ENCODE data around the gene NLRP13. TPM values are rescaled to one million over a fixed set of nuclear protein-coding genes. Genes with fewer than 3 reads are reported as not detected.
"Not testable (repeated sequence)": the region's sequence is repeated elsewhere in the genome, so short reads cannot be mapped to it uniquely, and the experiment has no call there.

Gene NLRP13
- total RNA-seq, 1 donor, result not detected

DNA sequence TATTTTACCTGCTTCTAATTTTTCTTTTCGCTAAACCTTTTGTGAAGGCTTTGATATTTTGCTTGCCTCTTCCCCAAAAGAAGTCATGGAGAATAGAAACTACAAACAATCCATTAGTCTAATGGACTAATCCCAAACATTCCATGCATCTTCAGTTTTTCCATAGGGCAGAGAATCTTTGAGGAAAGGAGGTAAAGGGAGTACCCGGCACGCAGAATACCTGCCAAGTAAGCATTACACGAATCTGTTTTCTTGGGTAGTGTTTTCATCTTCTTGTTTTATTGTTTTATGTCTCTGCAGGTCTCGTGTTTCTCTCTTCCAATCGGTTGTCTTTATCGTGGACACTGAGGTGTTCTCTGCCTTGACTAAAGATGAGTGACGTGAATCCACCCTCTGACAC, 15.4 kb upstream of the NLRP13 start, which contains the start of gene NLRP8:
Gene NLRP8, plus strand, starts transcription at position 301 of the 400 bp plus-strand sequence.
- DNase-seq (ENCODE audit: low read depth), result no peak

DNA sequence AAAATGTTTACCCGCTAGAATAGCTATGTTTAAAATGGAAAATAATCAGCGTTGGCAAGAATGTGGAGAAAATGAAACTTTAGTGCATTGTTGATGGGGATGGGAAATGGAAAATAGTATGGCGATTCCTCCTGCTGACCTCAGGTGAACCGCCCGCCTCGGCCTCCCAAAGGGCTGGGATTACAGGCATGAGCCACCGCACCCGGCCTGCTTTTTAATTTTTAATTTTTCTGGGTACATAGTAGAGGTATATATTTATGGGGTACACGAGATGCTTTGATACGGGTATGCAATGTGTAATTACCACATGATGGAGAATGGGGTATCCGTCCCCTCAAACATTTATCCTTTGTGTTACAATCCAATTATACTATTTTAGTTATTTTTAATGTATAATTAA, 8.2 kb upstream of the NLRP13 start:
- no peak overlapping the region for H3K4me3 ChIP-seq (ENCODE audit: low read depth, low read length)
- no peak for DNase-seq (ENCODE audit: low read depth)
- TF ChIP-seq, protein P1, sequence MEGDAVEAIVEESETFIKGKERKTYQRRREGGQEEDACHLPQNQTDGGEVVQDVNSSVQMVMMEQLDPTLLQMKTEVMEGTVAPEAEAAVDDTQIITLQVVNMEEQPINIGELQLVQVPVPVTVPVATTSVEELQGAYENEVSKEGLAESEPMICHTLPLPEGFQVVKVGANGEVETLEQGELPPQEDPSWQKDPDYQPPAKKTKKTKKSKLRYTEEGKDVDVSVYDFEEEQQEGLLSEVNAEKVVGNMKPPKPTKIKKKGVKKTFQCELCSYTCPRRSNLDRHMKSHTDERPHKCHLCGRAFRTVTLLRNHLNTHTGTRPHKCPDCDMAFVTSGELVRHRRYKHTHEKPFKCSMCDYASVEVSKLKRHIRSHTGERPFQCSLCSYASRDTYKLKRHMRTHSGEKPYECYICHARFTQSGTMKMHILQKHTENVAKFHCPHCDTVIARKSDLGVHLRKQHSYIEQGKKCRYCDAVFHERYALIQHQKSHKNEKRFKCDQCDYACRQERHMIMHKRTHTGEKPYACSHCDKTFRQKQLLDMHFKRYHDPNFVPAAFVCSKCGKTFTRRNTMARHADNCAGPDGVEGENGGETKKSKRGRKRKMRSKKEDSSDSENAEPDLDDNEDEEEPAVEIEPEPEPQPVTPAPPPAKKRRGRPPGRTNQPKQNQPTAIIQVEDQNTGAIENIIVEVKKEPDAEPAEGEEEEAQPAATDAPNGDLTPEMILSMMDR (IDR thresholded peaks at IDR 0.05; ENCODE audit: insufficient read depth, low read length), result no peak

More for the DNA sequence above, 15.4 kb upstream of the NLRP13 start, which contains the start of gene NLRP8:
- no peak within 1 kb of the TSS for H3K4me3 ChIP-seq (ENCODE audit: low read depth, low read length)
- TF ChIP-seq, protein P1 (IDR thresholded peaks at IDR 0.05; ENCODE audit: insufficient read depth, low read length), result no peak

DNA sequence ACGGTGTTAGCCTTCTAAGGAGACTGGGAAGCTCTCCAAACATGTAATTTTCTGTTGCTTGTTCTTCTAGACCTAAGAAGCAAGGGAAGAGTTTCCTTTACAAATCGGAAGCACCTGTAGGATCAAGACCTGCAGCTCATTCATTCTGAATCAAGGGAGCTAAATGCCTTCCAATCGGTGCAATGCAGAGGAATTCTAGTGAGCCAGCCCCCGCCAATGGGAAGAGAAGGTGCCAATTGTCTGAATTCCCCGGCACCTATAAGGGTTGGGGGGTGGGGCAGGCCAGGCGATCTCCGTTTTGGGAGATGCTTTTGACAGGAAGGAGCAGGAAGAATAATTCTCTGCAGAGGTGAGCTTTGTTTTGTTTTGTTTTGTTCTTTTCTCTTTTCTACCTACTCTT, 7.1 kb upstream of the NLRP13 start:
- TF ChIP-seq, protein P1 (IDR thresholded peaks at IDR 0.05; ENCODE audit: insufficient read depth, low read length), result no peak
- no peak for DNase-seq (ENCODE audit: low read depth)

DNA sequence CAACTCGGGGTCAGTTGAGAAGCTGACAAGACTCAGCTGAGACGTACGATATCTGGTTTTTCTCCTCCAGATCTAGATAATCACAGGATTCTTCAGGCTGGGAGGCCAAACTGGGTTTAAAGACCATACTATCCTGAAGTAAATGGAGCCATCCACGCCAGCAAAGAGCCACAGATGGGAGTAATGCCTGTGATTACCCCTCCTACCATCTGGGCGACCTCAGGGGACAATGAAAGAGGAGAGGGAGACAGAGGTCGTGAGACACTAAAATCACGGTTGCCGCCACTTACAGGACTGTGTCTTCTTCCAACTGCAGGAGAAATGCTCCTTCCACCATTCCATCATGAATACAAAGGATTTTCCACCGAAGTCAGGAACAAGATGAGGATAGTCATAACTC, 3.1 kb upstream of the NLRP13 start:
- DNase-seq (ENCODE audit: low read depth), result no peak
- TF ChIP-seq, protein P1 (IDR thresholded peaks at IDR 0.05; ENCODE audit: insufficient read depth, low read length), result no peak
- no peak overlapping the region for H3K4me3 ChIP-seq (ENCODE audit: low read depth, low read length)

More for the DNA sequence above, 7.1 kb upstream of the NLRP13 start:
- H3K4me3 ChIP-seq (ENCODE audit: low read depth, low read length), result no peak overlapping the region

DNA sequence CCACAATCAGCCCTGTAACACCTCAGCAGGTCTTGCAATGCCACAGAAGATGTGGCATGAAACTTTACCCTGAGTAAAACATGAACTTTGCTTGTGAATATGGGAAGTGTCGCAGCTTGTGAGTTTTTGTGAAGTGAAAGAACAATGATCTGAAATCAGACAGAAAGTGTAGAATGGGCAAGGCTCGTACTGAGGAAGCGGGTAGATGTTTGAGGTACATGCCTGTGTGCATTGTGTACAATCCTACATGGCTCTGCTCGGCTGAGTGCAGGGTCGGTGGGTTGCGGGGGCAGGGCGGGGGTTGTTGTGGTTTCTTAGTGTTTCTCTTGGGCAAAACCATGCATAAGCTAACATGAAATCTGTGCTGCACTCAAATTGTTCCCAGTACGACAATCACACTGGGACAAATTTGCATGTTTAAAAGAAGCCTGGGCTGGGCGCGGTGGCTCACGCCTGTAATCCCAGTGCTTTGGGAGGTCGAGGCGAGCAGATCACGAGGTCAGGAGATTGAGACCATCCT, 1.1 kb downstream of the NLRP13 start:
- DNase-seq (ENCODE audit: low read depth), result no peak
- TF ChIP-seq, protein P1 (IDR thresholded peaks at IDR 0.05; ENCODE audit: insufficient read depth, low read length), result no peak
- H3K4me3 ChIP-seq (ENCODE audit: low read depth, low read length), result no peak overlapping the region

DNA sequence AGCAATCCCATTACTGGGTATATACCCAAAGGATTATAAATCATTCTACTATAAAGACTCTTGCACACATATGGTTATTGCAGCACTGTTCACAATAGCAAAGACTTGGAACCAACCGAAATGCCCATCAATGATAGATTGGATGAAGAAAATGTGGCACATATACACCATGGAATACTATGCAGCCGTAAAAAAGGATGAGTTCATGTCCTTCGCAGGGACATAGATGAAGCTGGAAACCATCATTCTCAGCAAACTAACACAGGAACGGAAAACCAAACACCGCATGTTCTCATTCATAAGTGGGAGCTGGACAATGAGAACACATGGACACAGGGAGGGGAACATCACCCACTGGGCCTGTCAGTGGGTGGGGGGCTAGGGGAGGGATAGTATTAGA, 2.9 kb downstream of the NLRP13 start:
- DNase-seq (ENCODE audit: low read depth); H3K4me3 ChIP-seq (ENCODE audit: low read depth, low read length): not testable (repeated sequence)

DNA sequence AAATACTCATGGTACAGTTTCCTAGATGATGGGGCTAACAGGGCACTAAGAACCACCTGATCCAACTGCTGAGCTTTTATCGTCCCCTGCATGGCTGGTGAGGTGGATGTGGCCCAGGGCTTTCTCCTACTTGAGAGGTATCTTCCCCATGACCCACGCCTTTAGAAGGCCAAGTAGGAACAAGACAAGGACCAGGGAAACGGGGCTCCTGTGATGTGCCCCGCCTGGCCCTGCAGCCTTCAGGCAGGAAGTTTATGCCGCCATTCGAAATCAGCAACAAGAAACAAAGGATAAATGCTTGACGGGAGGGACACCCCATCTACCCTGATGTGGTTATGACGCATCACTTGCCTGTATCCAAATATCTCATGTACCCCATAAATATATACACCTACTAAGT, 4.1 kb downstream of the NLRP13 start:
- no peak for DNase-seq (ENCODE audit: low read depth)
- TF ChIP-seq, protein P1 (IDR thresholded peaks at IDR 0.05; ENCODE audit: insufficient read depth, low read length), result no peak
- no peak overlapping the region for H3K4me3 ChIP-seq (ENCODE audit: low read depth, low read length)
